ENCODE results near the gene HCN4.

- TF ChIP-seq CTCF (IDR thresholded peaks at IDR 0.05 in 8 of 11, conservative IDR thresholded peaks at IDR 0.05 in 3 of 11) (no peak), POLR2AphosphoS5 (IDR thresholded peaks at IDR 0.05) (no peak), POLR2A (IDR thresholded peaks at IDR 0.05) (no peak)
These were observed 22.5 kb upstream of the HCN4 start for GRCh38 chr15:73391128-73391872.

Data from spleen (tissue), 7 donors.